SU-DHL-6 (cell line): ENCODE data around the gene ETFB.
A peak's percentile ranks its signal among the peaks of the same experiment; 100 is the strongest.

Source experiments
- H2AFZ ChIP-seq: fragments of 200-600 bp; sonication (generic); 2 replicates; pipeline ENCODE4 v1.6.1; 2014; ENCODE audit warnings: low read depth, mild to moderate bottlenecking, moderate library complexity, mixed read lengths, antibody characterized with exemption, low read length; ENCODE audit not compliant: severe bottlenecking
- H3F3A ChIP-seq: fragments of 200-600 bp; shearing (Covaris generic); 2 replicates; pipeline ENCODE4 v1.6.0; 2016; ENCODE audit warnings: antibody characterized with exemption, mild to moderate bottlenecking; ENCODE audit not compliant: insufficient read depth
- H3K27ac ChIP-seq: fragments of 200-600 bp; sonication (generic); 2 replicates; pipeline ENCODE4 v1.5.1; 2016; ENCODE audit warnings: low read depth, mild to moderate bottlenecking, low read length, moderate library complexity, mixed read lengths
- H3K27me3 ChIP-seq: fragments of 200-600 bp; sonication (generic), shearing (Covaris generic); 2 replicates; pipeline ENCODE4 v1.6.0; 2014; ENCODE audit warnings: mild to moderate bottlenecking, low read length
- H3K36me3 ChIP-seq: fragments of 200-600 bp; sonication (generic); 2 replicates; pipeline ENCODE4 v1.6.1; 2014; ENCODE audit warnings: mild to moderate bottlenecking, low read length, mixed read lengths
- H3K4me2 ChIP-seq: fragments of 300-600, 200-600 bp; shearing (Covaris generic), sonication (generic); 2 replicates; pipeline ENCODE4 v1.6.0; 2014; ENCODE audit warnings: low read length, low read depth, mild to moderate bottlenecking; ENCODE audit not compliant: poor library complexity, severe bottlenecking
- H3K4me3 ChIP-seq: fragments of 200-600 bp; sonication (generic); 2 replicates; pipeline ENCODE4 v1.5.1; 2014; ENCODE audit warnings: antibody characterized with exemption, low read length, mild to moderate bottlenecking, mixed read lengths; ENCODE audit not compliant: insufficient read depth, poor library complexity, severe bottlenecking
- H3K79me2 ChIP-seq: fragments of 200-600 bp; sonication (generic); 2 replicates; pipeline ENCODE4 v1.6.1; 2014; ENCODE audit warnings: mild to moderate bottlenecking, low read length, moderate library complexity; ENCODE audit not compliant: insufficient read depth
- H3K9ac ChIP-seq: fragments of 200-600 bp; sonication (generic); 2 replicates; pipeline ENCODE4 v1.7.0; 2014; ENCODE audit warnings: mild to moderate bottlenecking, low read length
- H3K9me2 ChIP-seq: fragments of 200-600 bp; sonication (generic); replicated peaks from 2 replicates; pipeline ENCODE4 v1.6.1; 2014; ENCODE audit warnings: low read length; ENCODE audit not compliant: insufficient read depth
- H3K9me3 ChIP-seq: fragments of 200-600 bp; sonication (generic); 2 replicates; pipeline ENCODE4 v1.6.1; 2014; ENCODE audit warnings: low read length, mixed read lengths; ENCODE audit not compliant: insufficient read depth
- H4K20me1 ChIP-seq: fragments of 200-600 bp; sonication (generic); 2 replicates; pipeline ENCODE4 v1.6.1; 2014; ENCODE audit warnings: low read depth, mild to moderate bottlenecking, antibody characterized with exemption, low read length, moderate library complexity, mixed read lengths
- CTCF ChIP-seq: fragments of 200-600 bp; sonication (generic); IDR thresholded peaks from one replicate; pipeline ENCODE4 v1.5.1; 2017; ENCODE audit warnings: antibody characterized with exemption, mild to moderate bottlenecking, low read length, moderate library complexity; ENCODE audit not compliant: insufficient read depth, poor library complexity, severe bottlenecking
- EZH2phosphoT487 ChIP-seq: fragments of 200-600 bp; sonication (generic), shearing (Covaris generic); conservative IDR thresholded peaks from 2 replicates; pipeline ENCODE4 v1.6.1; 2018; ENCODE audit warnings: mild to moderate bottlenecking, antibody characterized with exemption, low read length, moderate library complexity, mixed read lengths

Gene ETFB

DNA sequence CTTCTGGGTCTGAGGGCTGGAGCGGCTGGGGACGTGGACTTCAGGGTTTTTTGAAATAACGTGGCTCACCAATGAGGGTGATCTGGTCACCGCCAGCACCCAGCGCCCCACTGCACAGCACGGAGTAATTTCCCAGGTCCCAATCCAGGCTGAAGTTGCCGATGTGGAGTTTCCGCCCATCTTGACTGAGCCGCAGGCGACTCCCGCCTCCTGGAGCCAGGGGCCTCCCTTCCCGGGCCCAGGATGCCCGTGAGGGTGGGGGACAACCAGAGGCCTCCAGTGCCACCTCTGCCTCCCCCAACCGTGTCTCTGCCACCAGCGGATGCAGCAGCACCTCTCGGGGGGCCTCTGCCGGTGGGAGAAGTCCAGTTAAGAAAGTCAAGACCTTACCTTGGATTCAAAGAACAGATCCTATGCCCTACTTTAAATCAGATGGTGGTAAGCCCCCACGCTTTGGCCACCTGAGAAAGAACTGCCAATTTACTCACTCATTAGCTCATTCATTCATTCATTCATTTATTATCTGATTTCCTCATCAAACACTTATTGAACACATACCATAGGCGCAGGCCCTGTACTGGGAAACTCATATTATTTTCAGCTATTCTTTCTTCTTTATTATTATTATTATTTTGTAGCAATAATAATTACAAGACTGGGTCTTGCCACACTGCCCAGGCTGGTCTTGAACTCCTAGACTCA lies 28.2 kb downstream of the ETFB start:
- H3K79me2 ChIP-seq = no peaks in the 10 kb centered on the region
- no peaks in the 10 kb centered on the region for H3K9me2 ChIP-seq
- H3K4me2 ChIP-seq = peak overlapping the region; percentile 92
- no peaks in the 10 kb centered on the region for H3K27me3 ChIP-seq
- TF ChIP-seq EZH2phosphoT487 = no peak
- TF ChIP-seq CTCF = no peak
- no peak overlapping the region for H3K27ac ChIP-seq
- H3K9me3 ChIP-seq = no peaks in the 10 kb centered on the region
- peak overlapping the region; percentile 51 for H3K9ac ChIP-seq
- no peaks in the 10 kb centered on the region for H3F3A ChIP-seq
- no peaks in the 10 kb centered on the region for H4K20me1 ChIP-seq
- H3K4me3 ChIP-seq = peak overlapping the region; percentile 63
- H3K36me3 ChIP-seq = no peaks in the 10 kb centered on the region
- H2AFZ ChIP-seq = peak overlapping the region; percentile 88

GRCh38 chr19:51337141-51337860 lies 28.9 kb downstream of the ETFB start:
- Histone ChIP-seq H3K9me3 (no peaks in the 10 kb centered on the region), H3K27ac (no peak overlapping the region), H3K4me2 (no peak overlapping the region), H3K9ac (no peak overlapping the region), H3K4me3 (no peak overlapping the region), H3K9me2 (no peaks in the 10 kb centered on the region), H3K79me2 (no peaks in the 10 kb centered on the region), H2AFZ (no peak overlapping the region), H3F3A (no peaks in the 10 kb centered on the region), H4K20me1 (no peaks in the 10 kb centered on the region), H3K36me3 (no peaks in the 10 kb centered on the region), H3K27me3 (no peaks in the 10 kb centered on the region)
- TF ChIP-seq CTCF (no peak), EZH2phosphoT487 (no peak)

DNA sequence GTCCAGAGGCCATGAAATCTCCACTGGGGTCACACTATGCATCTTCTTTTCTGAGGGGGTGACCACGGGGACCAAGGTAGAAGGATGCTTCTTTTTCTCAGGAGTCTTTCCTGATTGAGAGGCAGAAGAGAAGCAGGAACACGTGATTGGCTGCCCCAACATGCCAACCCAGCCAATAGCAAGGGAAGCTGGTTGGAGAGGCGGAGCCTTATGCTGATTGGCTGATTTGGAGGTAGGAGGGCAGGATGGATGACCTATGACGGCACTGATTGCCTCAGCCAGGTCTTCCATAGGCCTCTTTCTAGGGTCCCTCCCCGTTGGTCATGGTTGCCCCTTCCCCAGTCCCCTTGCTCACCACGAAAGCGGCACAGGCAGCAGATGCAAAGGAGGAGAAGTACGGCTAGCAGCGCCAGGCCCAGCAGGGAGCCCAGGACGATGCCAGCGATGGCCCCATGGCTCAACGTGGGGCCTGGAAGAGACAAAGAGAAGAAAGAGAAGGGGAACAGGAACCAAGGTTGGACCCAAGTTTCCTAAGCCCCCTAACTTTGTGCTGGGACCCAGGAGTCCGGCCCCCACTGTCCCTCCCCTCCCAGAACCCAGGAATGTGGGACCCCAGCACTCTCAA lies 32.2 kb downstream of the ETFB start:
- H3K27me3 ChIP-seq = no peaks in the 10 kb centered on the region
- no peak for TF ChIP-seq EZH2phosphoT487
- no peak for TF ChIP-seq CTCF
- no peaks in the 10 kb centered on the region for H3K79me2 ChIP-seq
- no peaks in the 10 kb centered on the region for H3K36me3 ChIP-seq
- H2AFZ ChIP-seq = no peak overlapping the region
- H3K27ac ChIP-seq = no peak overlapping the region
- H3K9ac ChIP-seq = no peak overlapping the region
- no peaks in the 10 kb centered on the region for H4K20me1 ChIP-seq
- no peaks in the 10 kb centered on the region for H3K9me3 ChIP-seq
- no peak overlapping the region for H3K4me2 ChIP-seq
- H3K9me2 ChIP-seq = no peaks in the 10 kb centered on the region
- no peak overlapping the region for H3K4me3 ChIP-seq
- no peaks in the 10 kb centered on the region for H3F3A ChIP-seq
